Neutrophil (primary cell): ENCODE results near the gene ABCB11.

ENCODE experiments used
- H3K27ac ChIP-seq: fragments of 200-600 bp; sonication (generic); 2 replicates; pipeline ENCODE4 v1.5.1; 2016; ENCODE audit warnings: mild to moderate bottlenecking, moderate library complexity
- H3K27me3 ChIP-seq: fragments of 200-600 bp; sonication (generic); 2 replicates; pipeline ENCODE4 v1.6.0; 2016; ENCODE audit warnings: mild to moderate bottlenecking
- H3K36me3 ChIP-seq: fragments of 200-600 bp; sonication (generic); 2 replicates; pipeline ENCODE4 v1.5.1; 2017
- H3K4me1 ChIP-seq, 2 experiments: fragments of 200-600 bp in 1 of 2; sonication (generic) in 1 of 2; 1 replicate in 1 of 2; 2 replicates in 1 of 2; pipeline versions ENCODE4 v1.5.1 to v1.6.1; 2013 to 2016; ENCODE audit warnings: low read depth in 1 of 2, low read length in 1 of 2, mild to moderate bottlenecking in 1 of 2, moderate library complexity in 1 of 2; ENCODE audit not compliant: control insufficient read depth in 1 of 2, insufficient read depth in 1 of 2
- H3K4me3 ChIP-seq, 2 experiments: fragments of 200-600 bp in 1 of 2; sonication (generic) in 1 of 2; 1 replicate in 1 of 2; 2 replicates in 1 of 2; pipeline ENCODE4 v1.5.1; 2013 to 2016; ENCODE audit warnings: low read depth in 1 of 2, low read length in 1 of 2, mild to moderate bottlenecking in 1 of 2, moderate library complexity in 1 of 2
- H3K9me3 ChIP-seq: fragments of 200-600 bp; sonication (generic); 2 replicates; pipeline ENCODE4 v1.5.1; 2016
- CTCF ChIP-seq: fragments of 200-600 bp; sonication (generic); IDR thresholded peaks from 2 replicates; pipeline ENCODE4 v1.5.1; 2016; ENCODE audit warnings: antibody characterized with exemption

ABCB11 gene

GRCh38 chr2:169029341-169029740 is 1.8 kb downstream of the ABCB11 start:
- no peaks in the 10 kb centered on the region for H3K9me3 ChIP-seq
- H3K36me3 ChIP-seq: no peaks in the 10 kb centered on the region
- H3K27ac ChIP-seq: no peak overlapping the region
- no peak for TF ChIP-seq CTCF
- H3K4me3 ChIP-seq: no peak overlapping the region
- peaks cover 13 to 14% of the 10 kb centered on the region in 2 experiments for H3K4me1 ChIP-seq
- no peaks in the 10 kb centered on the region for H3K27me3 ChIP-seq

DNA sequence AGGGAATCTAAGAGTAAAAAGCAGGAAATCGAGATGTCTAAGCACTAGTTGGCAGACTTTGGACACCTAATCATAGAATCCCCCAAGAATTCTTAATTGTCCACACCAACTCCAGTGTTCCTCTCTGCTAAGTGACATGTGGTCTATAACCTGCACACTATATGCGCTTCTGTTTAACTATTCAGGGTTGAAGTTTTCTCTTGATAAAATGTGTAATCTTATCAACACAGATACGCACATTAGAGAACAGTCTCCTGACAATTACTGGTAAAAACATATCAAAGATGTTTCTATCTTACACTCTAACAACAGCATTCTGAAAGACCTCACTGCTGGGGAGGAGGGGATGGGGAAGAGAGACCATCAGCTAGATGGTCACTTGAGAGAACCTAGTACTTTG is 3.9 kb downstream of the ABCB11 start:
- Histone ChIP-seq H3K4me1 (peaks cover 12% of the 10 kb centered on the region in 2 experiments), H3K36me3 (no peaks in the 10 kb centered on the region), H3K27ac (no peak overlapping the region), H3K4me3 (no peak overlapping the region), H3K9me3 (no peaks in the 10 kb centered on the region), H3K27me3 (no peaks in the 10 kb centered on the region)
- no peak for TF ChIP-seq CTCF

DNA sequence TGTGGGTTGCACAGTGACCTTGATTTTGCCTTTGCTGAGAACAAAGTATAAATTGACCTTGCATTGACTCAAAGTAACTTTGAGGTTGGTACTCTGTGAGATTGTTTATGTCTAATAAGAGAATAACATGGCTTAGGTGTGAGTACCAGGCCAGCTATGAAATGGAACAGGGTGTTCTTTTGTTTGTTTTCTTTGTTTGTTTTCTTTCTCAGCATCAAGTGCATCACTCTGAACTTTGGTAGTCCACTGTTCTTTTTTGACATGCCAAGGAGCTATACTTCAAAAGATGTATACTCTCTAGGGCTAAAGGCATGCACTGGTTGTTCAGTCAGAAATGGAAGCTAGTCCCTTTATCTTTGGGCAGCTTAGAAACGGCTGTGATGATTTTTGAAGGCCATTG is 5.1 kb downstream of the ABCB11 start:
- Histone ChIP-seq H3K4me3 (no peak overlapping the region), H3K4me1 (peaks cover 12% of the 10 kb centered on the region in 2 experiments), H3K9me3 (no peaks in the 10 kb centered on the region), H3K27me3 (no peaks in the 10 kb centered on the region), H3K27ac (no peak overlapping the region), H3K36me3 (no peaks in the 10 kb centered on the region)
- no peak for TF ChIP-seq CTCF

DNA sequence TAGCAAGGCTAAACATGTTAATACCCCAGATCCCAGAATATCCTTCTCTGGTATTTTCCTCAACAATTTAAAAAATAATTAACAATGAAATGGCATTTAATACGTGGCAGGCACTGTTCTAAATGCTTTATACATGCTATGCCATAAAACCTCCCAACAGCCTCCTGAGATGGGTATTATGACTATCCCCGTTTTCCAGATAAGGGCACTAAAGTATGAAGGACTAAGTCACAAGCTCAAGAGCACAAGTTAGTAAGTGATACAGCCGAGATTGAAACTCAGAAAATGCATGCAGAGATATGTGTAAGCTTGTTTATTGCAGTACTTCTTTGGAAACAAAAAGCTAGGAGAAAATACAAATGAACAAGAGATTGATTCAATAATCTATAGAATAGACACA is 8.0 kb downstream of the ABCB11 start:
- H3K4me3 ChIP-seq: no peak overlapping the region
- H3K4me1 ChIP-seq: peaks cover 12% of the 10 kb centered on the region in 2 experiments
- no peaks in the 10 kb centered on the region for H3K9me3 ChIP-seq
- H3K27me3 ChIP-seq: no peaks in the 10 kb centered on the region
- no peak overlapping the region for H3K27ac ChIP-seq
- H3K36me3 ChIP-seq: no peaks in the 10 kb centered on the region
- no peak for TF ChIP-seq CTCF

DNA sequence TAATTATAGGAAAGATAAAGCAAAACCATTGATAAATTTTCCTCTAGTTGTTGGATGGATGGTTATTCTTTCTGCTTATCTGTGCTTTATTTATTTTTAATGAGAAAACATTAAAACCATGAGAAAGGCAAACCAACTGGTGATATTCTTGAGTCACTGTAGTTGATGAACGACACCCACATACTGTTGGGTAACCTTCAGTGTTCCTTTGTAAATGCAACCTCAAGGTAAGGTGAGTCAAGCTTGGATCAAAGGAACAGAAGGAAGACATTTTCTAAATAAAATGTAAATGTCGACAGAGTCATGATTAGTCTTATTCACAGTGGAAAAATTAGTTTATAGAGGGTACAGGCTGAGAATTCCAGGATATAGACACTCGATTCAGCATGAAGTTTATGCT is 12.7 kb downstream of the ABCB11 start:
- Histone ChIP-seq H3K4me3 (no peak overlapping the region), H3K9me3 (no peaks in the 10 kb centered on the region), H3K27me3 (no peaks in the 10 kb centered on the region), H3K4me1 (peaks cover 29 to 30% of the 10 kb centered on the region in 2 experiments), H3K27ac (no peak overlapping the region), H3K36me3 (no peaks in the 10 kb centered on the region)
- no peak for TF ChIP-seq CTCF

DNA sequence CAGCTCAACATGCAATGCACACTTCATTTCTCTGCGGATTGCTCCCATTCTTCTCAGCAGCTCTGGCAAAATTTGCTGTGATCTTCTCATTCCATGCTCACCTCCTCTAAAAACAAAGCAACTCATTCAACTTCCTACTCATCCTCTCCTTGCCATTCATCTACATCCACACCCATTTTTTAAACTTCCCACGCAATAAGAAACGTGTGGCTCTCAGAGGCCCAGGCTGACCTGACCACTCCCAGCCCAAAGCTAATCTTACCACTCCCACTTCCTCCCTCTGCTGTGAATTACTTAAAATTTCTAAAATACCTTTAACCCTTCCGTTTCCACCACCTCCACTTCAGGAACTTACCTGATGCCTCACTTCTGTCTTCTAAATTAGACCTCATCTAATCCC is 15.2 kb downstream of the ABCB11 start:
- H3K4me1 ChIP-seq: peaks cover 30 to 31% of the 10 kb centered on the region in 2 experiments
- no peak for TF ChIP-seq CTCF

More for the DNA sequence above, 15.2 kb downstream of the ABCB11 start:
- H3K36me3 ChIP-seq: no peaks in the 10 kb centered on the region
- no peaks in the 10 kb centered on the region for H3K27me3 ChIP-seq
- peak overlapping the region; percentile 68 for H3K27ac ChIP-seq
- no peak overlapping the region for H3K4me3 ChIP-seq
- H3K9me3 ChIP-seq: no peaks in the 10 kb centered on the region
